Measurements from ENCODE around the gene PTGFRN.

Gene PTGFRN

DNA sequence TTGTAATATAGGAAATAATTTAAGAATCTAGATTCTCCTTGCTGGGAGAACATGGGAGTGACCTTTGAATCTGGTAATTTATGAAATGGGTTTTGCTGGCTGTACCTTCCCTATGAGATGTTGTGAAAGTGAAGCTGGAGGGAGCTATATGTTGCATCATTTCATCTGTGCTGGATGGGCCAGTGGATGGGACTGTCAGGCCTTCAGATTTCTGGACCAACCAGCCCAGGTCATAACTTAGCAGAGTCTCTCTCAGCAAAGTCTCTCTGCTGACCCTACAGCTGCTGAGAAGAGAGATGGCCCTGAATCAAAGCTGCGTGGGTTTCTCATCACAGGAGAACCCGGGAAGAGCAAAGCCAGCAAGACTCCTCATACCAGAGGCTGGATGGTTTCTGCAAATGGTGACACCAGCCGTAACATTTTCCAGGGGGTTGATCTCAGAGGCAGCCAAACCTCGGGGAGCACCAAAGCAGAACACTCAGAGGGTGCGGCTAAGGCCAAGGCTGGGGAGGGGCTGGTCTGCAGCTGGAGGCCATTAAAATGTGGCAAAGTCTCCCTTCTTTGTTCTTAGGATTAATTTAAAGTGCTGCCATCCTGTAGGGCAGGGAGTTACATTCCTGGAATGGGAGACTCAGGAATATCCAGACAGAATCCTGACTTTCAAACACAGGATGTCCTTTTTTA lies 18.2 kb upstream of the PTGFRN start:
- DNase-seq, result no peak

DNA sequence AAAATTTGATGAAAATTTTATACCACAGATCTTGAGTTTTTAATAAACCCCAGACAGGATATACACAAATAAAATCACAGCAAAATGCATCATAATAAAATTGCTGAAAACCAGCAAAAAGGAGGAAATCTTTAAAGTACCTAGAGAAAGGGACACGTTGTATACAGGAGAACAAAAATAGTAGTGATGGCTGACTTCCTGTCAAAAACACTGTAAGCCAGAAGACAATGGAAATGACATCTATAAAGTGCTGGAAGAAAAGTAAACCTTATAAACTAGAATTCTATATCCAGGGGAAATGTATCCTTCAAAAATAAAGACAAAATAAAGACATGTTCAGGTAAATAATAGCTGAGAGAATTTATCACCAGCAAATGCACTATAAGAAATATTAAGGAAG lies 14.6 kb upstream of the PTGFRN start:
- DNase-seq, result no peak

GRCh38 chr1:116899529-116899928 lies 10.2 kb upstream of the PTGFRN start:
- DNase-seq, result no peak

GRCh38 chr1:116900471-116901365 lies 9.0 kb upstream of the PTGFRN start:
- no peak for DNase-seq

DNA sequence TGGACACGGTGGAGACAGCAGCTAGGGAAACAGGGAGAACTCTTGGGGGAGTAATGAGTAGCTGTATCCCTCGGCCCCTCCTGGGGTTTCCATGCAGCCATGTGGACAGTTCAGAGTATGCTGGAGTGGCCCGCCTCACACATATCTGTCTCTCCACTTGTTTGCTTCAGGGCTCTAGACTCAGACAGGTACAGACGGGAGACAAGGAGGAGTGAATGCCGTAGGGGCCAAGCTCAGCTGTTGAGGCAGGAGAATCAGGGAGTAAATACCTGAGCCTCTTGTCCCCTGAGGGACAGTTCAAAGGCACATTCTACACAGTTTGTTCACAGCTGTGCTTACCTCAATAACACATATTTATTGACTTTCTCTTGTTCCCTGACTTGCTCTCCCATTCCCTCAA lies 7.7 kb upstream of the PTGFRN start:
- no peak for DNase-seq

DNA sequence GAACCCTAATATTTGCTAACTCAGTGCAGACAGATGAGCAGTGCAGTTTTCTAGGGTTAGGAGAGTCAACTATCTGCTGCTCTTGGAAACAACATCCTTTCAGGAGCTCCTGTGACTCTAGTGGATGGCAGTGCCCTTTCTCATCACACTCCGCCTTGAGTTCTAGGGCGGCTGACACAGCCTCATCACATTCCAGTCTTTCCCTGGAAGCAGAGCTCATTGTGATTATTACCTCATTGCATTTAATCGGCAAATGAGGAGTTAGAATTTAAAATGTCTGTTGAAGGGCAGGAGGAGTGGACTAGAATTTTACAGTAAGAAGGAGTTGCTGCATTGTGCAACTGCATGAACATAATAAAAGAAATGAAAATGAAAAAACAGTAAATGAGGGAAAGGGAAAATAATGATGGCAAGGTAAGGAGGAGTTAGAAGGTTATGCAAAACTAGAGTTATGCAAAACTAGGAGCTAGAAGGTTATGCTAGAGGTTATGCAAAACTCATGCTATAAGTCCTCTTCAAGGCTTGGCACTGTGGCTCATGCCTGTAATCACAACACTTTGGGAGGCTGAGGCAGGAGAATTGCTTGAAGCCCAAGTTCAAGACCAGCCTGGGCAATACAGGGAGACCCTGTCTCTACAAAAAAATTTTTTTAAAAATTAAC lies 6.9 kb upstream of the PTGFRN start:
- DNase-seq, result no peak

DNA sequence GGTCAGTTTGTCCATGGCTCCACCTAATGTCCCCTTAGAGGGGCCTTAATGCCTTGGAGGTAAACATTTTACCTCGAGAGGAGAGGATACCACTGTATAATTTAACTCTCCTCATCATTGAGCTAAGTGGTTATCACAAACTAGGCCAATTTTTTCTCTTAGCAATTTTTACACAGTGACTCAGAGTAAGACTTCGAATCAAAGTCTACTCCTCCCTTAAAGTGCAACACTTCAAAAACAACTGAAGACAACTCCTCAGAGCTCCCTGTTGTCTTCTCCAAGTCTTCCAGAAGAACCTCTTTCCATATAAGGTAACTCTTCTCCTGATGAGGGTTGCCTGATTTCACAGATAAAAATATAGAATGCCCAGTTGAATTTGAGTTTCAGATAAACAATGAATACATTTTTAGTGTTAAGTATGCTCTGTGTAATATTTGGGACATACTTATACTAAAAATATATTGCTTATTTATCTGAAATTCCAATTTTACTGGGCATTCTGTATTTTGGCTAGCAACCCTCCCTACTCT lies 4.9 kb upstream of the PTGFRN start:
- DNase-seq, result no peak

GRCh38 chr1:116906812-116907211 lies 2.9 kb upstream of the PTGFRN start:
- no peak for DNase-seq

GRCh38 chr1:116907351-116907750 lies 2.4 kb upstream of the PTGFRN start:
- DNase-seq, result no peak

GRCh38 chr1:116908266-116908665 lies 1.4 kb upstream of the PTGFRN start:
- DNase-seq, result no peak

GRCh38 chr1:116908820-116909511 lies 750 bp upstream of the PTGFRN start:
- no peak for DNase-seq

- no peak for DNase-seq
Measured at GRCh38 chr1:116910379-116911187, 867 bp downstream of the PTGFRN start.

- no peak for DNase-seq
Measured at GRCh38 chr1:116911188-116911553, 1.5 kb downstream of the PTGFRN start.

- no peak for DNase-seq
Measured at GRCh38 chr1:116911779-116912469, 2.2 kb downstream of the PTGFRN start.

DNA sequence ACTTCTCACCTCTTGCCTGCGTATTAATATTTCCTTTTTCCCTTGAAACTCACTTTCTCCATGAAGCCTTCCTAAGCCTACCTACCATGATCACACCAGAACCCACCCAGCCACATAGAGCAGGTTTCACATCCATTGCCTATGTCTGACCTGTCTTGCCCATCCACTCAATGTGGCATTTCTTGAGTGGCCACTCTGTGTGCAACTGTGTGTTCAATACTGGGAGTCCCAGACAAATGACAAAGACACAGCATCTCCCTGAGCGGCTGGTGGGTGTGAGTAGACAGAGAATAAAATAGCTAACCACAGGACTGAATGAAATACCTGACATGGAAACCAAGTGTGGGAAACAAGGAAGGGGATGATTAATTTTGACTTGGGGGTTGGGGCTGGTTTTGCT lies 3.1 kb downstream of the PTGFRN start:
- no peak for DNase-seq

DNA sequence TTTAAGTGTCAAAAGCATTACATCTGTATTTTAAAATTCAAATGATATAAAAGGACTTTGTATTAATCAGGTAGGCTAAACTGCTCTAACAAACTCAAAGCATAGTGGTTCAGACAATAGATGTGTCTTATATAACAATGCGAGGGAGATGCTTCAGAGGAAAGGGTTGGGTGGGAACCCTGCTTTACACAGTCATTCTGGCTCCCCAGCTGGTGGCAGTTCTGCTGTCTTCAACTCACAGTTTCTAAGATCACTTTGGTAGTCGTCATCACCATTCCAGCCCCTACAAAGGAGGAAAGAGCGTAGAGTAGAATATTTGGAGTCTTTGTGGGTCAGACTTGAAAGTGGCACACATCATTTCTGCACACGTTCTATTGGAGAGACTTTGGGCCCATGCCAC lies 4.2 kb downstream of the PTGFRN start:
- no peak for DNase-seq

DNA sequence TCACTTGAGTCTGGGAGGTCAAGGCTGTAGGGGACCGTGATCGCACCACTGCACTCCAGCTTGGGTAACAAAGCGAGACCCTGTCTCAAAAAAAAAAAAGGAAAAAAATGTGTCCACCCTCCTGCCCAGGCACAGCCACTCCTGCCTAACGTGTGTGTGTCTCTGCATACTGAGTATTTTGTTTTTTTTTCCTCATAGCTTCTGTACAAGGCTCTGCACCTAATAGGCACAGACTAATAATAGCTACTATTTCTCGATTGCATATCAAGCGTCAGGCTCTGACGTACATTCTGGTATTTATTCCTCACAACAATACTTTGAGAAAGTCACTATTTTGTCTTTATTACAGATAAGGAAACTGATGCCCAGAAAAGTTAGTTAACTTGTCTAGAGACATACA lies 5.0 kb downstream of the PTGFRN start:
- no peak for DNase-seq

DNA sequence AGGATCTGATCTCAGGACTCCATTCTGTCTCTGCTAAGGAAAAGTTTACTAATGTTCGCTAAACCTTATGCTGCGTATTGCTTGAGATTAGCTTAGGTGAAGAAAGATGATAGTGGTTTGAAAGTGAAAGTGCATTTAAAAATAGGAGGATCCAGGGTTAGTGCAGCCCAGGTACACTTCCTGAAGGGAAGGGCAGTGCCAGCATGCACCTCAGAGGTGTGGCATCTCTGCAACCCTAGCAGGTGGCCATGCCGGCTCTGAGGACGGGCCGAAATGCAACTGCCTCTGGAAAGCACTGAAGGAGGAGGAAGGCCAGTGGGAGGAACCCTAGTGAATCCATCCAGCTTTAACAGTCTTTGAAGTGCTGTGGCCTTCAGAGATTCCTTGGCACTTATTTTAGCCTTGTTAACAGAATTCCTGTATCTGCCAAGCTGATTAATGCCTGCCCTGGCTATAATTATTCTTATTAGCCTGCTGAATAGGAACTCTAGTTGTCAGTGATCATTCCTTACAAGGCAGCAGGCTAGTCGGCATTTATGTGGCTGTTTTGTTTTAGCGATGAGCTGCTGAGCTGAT lies 5.5 kb downstream of the PTGFRN start:
- DNase-seq, result no peak

GRCh38 chr1:116916002-116916401 lies 6.3 kb downstream of the PTGFRN start:
- no peak for DNase-seq

DNA sequence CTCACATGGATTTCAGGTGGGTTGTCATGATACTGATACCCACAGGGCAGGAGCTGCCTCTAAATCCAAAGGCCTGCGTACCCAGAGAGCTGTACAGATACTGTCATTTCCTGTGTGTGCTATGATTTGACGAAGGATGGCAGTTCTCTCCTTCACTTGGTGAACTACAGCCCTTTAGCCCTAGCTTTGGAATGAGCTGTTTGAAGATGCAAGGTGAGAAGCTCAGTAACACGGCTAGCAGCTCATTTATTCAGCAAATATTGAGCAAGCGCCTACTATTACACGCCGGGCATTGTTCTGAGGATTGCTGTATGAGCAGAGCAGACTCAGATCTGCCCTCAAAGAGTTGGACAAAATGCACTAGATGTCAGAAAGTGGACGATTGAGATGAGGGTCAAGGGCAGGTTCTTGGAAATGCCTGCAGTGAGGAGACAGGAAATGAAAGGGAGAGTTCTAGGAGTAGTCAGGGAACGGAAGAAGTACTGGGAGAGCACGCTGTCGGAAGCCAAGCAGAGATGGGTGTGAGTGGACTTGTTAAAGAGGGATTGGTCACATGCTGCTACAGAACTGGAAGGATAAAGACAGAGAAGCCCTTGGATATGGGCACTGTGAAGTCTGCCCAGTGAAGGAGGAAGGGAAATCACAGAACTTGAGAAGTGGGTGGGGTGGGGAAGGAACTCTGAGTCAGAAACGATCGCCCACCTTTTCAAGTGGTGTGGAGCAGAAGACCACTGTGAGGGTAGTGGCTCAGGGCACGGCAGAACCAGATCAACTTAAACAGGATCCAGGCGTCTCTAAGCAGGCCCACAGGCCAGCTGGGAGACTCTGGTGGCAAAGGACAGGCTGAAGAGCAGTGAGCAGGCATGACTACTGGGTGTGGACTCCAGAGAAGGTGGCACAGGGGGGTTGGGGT lies 7.1 kb downstream of the PTGFRN start:
- DNase-seq, result no peak
